Cerebellar cortex (tissue), 1 donor: ENCODE data around the gene SKAP2.
A peak's percentile ranks its signal among the peaks of the same experiment; 100 is the strongest.

Experiments used
- DNase-seq: peaks from one replicate; pipeline ENCODE4 v3.0.0-alpha.2; 2015; ENCODE audit warnings: low spot score

Gene SKAP2

DNA sequence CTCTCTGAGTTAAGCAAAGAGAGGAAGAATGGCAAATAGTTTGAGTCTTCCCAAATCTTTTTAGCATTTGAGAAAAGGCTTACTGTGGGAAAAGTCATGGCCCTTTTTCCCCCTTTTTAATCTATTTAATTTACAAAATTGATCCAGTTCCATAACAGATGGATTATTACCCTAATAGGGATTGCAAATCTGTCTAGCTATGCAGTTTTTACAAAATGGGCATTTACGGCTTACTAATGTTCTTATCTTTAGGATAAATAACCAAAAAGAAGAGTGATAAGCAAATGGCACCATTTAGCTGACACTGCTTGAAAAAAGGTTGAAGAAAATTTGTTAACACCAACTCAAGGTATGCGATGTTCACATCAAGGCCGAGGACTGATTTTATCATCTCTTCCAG lies 169.7 kb downstream of the SKAP2 start:
- DNase-seq: no peak

DNA sequence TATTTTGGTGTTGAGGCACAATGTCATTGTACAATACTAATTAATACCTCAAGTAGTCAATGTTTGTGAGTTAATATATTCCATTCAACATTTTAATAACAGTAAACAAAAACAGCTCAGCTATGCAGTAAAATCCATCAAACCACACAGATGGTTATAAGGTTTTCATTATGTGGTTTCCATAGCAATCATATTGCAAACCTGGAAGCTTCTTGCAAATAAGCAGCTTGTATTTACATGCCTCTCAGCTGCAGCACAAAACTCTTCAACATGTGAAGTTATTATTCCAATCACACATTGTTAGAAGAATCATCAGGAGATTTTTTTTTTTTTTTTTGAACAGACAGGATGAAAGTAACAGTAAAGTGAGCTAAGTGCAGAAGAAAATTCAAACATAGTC lies 170.2 kb downstream of the SKAP2 start:
- DNase-seq: no peak

DNA sequence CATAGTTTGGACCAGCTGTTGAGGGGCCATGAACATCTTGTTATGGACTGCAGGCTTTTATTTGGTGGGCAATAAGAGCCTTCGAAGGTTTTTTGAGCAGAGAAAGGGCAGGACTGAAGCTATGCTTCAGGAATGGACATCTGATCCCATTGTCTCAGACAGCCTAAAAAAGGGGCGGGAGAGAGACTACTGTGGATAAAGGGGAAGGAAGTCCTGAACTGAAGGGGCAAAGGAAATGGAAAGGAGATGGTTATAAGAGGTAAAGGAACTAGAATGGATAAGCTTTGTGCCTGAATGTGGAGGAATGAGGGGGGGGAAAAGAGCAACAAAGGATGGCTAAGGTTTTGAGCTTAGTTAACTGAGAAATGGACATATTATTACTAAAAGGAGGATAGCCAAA lies 172.5 kb downstream of the SKAP2 start:
- no peak for DNase-seq

DNA sequence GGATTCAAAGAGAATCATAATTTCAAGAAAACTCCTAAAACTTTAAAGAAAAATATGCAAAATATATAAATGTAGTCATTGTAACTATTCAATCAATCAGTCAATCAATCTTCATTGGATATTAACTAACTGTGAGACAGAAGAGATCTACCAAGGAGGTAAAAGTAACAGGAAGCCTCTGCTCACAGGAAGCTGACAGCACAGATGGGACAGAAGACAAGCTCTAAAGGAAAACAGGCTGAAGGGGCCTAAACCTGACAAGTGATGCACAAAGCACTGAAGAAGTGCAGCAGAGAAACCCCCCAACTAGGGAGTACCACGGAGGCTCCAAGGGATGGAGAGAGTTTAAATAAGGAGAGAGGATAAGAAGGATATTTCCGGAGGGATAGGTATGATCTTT lies 173.0 kb downstream of the SKAP2 start:
- no peak for DNase-seq

DNA sequence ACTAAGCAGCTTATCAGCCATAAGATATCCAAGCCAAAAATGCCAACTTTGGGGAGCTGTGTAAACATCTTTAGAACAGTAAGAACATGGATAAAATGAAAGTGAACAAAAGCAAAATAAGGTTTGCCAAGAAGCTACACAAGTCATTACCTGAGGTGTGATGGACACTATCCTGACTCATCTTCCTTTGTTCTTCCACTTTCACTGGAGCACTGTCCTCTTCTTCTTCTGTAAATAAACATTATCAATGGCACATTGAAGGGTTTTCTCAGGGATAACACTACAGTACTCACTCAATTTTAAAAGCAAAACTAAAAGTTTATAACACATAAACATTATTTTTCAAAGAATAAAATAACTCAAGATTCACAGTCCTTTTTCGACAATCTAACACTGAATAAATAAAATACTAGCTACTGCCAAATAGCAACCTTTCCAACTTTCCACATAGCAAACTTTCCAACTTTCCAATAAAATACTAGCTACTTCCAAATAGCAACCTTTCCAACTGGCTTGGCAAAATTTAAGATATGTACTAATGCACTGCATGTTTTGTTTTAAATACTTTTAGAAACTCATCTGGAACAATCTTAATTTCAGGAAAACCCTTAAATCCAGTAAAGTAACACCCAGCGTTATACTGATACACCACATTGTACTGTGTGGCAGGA lies 174.1 kb downstream of the SKAP2 start:
- no peak for DNase-seq

DNA sequence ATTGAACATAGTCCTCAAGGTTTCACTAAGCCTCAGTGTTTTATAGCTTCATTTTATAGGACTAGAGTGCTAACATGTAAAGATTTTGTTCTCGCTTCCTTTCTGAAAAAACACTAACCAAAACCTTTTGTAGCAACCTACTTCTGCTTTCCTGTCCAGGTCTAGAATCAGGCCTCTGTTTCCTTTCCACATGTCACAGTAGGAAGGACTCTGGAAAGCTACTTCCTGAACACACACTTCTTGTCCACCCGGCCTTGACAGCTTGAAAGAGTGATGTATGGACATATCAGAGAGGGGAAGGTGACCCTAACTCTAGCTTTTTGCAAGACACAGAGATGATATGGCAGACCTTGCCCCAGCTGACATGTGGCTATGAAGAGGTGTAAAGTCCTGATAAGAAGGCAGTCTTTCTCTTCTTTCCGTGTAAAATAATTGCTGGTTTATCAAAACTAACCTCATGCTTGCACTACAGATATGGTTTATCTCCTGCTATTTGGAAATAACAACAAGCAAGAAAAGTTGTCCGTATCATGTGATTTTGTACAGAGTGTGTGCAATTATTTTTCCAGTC lies 175.4 kb downstream of the SKAP2 start:
- no peak for DNase-seq

DNA sequence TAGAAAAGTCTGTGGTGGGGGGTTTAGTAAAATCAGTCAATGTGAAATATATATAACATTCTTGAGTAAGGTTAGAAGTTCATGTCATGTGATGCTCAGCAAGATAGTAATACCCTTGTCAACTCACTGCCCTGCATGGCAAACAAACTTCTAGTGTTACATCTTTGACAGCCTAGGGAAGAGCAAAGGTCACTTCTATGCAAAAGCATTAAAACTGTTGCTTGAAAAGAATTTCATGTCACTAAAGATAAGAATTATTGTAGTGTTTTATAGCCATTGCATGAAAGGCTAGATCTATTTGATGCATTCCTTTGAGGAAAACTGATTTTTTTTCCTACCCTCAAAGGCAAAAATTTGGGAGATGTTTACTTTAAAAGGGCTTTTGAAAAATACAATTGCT lies 176.0 kb downstream of the SKAP2 start:
- no peak for DNase-seq

DNA sequence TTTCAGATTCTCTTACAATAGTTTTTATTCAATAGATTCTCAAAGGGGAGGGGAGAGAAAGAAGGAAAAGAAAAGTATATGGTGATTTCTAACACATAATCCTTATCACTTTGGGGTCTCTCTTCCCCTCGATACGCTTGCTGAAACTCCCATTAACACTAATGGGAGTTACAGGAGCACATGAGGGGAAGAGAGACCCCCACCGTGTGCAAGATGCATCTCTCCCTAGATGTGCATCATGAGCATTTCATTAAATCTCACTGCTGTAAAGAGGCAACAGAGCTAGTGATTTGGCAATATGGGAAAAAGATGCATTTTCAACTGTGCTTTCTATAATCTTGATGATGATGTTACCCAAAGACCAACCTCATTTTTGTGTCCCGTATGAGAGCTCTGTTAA lies 177.4 kb downstream of the SKAP2 start:
- DNase-seq: no peak

DNA sequence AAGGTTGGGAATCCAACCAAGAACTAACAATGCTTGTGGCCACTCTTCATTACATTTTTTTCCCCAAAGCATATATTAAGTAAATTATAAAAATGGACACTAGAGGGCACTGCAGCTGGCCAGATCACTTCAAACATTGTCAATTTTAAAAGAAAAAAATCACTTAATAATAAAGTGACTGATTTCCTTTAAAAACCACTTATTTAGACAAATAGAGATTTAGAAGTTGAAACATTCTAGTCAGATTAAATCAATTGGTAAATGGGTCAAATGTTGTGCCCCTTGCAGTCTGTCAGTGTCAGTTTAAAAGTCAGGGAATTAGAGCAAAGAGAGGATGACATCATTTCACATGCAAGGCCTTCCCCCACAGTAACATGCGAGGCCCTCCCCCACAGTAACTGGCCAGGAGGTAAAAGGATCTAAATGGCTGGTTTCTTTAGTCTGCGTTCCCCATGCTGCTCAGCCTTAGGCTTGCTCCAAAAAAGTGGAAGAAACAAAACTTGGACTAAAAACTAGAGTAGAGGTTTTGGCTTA lies 177.9 kb downstream of the SKAP2 start:
- peak; percentile 49 for DNase-seq

DNA sequence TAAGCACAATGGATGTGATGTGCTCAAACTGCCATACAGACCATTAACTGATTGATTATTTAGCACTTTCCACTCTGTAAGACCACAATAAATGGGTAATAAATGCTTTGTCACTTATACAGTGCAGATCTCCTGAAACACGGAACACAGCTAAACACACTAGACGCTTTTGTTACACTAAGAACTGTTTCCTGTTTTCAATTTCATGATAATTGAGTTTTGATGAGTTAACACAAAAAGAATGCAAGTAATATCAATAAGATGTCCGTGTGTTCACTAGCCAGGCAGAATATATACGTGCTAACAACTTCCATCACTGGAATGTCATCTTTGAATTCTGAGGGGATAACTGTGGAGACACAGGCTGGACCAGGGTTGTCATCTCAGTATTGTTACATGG lies 178.8 kb downstream of the SKAP2 start:
- no peak for DNase-seq

DNA sequence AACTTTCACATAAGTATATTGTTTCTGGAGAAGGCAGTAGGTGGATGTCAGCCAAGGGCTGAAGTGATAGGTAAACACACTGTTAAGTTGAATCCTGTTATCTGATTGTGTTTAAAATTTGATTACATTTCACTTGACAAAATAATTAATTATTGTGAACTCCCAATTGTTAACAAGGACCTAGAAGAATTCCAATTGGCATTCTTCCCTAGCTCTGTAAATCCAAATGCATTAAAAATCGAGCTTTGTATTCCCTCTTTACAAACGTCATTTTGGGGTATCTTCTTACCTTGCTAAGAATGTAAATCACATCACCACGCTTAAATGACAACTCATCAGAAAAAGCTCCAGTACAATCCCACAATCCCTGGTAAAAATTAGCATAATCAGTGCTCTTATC lies 179.9 kb downstream of the SKAP2 start:
- no peak for DNase-seq

DNA sequence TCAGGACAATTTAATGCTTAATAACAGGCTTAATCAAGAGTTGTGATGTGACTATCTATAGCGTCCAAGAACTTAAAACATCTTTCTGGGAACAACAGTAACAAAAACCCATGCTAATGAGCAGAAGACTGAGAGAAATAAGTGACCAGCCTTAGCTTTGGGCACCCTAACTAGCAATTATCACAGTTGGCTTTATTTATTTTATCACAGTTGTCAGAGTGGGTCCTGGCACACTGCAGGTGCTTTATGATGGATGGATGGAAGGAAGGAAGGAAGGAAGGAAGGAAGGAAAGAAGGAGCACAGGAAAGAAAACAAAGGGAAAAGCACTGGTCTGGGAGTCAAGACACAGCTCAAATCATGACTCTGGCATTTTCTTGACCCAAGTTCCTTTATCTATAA lies 181.1 kb downstream of the SKAP2 start:
- no peak for DNase-seq

DNA sequence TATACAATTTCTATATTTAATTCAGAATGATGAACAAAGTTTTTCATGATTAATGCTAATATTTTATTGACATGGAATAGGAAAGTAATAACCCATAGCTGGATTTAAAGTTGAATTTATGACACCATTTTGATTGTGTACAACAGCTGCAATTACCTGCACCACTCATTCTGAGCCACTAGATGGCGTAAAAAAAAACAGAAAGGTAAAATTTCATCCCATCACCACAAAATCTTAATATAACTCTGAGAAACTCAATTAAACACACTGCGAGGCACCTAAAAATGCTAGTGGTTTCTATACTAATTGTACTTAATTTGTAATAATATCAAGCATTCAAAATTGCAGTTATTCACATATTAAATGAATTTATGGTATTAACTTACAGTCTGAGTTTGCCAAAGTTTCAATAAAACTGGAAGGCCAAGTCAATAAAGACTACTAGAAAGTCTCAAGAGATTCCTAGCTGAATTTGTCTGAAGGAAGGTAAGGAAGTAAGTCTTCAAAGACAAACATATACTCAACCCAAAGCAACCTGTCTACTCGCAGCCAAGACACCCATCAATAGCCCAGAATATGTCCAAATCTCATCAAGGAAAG lies 182.5 kb downstream of the SKAP2 start:
- no peak for DNase-seq

DNA sequence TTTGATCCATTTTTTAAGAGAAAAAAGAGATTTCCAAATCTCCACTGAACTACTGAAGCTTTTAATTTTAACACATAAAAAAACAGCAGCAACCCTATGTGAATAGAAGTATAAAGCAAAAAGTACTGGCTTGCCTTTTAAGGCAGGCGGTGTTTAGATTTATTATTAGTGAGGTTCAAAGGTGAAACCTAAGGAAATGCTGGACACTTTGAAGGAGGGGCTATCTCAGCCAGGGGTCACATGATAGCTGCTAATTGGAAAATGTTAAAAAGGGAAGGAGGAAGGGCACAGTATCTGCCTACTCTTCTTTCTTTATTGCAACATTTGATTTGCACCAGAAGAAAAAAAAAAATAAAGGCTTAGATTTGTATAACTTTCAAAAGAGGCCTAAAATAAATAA lies 183.8 kb downstream of the SKAP2 start:
- no peak for DNase-seq

DNA sequence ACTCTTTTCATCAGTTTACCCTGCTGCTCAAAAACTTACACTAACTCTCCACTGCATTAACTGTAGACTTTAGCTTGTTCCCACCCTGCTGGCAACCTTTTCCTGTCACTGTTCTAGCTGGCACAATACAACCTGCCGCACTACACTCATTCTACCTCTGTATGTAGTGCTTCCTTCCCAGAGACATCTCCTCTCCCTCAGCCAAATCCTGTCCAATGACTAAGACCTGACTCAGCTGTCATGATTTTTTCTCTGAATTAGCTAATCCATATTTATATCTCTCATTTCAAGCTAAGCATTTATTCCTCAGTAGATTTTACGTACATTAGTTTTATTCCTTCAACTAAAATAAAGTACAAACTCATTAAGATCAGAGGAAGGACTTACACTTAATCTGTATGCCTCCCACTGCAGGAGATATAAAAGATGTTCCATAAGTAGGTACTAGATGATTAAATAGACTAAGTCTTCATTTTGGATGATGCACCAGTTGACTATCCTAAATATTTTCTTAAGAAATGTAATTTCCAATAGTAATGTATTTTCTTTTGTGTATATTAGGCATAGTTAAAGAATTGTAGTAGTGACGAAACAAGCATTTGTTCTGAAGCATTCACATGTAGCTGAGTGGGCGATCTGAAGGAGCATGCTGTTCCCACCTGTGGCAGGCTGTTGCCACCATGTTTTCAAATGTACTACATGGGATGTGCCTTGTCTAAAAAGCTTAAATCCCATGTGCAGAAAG lies 189.1 kb downstream of the SKAP2 start:
- DNase-seq: no peak

DNA sequence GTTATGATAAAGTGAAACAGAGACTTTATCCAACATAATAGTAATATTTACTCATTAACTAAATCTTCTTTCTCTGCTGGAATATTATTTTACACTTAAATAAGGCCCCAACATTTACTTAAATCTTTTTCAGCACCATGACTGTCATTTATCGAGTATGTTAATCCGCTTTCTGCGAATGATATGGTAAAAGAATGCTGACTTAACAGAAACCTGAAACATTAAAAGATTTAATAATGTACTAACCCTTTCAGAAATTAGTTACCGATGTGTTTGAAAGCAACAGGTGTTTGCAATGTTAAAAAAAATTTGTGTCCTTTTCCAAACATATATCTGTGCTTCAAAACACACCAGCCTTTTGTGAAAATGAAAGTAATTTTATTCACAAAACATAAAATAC lies 190.5 kb downstream of the SKAP2 start:
- DNase-seq: no peak

DNA sequence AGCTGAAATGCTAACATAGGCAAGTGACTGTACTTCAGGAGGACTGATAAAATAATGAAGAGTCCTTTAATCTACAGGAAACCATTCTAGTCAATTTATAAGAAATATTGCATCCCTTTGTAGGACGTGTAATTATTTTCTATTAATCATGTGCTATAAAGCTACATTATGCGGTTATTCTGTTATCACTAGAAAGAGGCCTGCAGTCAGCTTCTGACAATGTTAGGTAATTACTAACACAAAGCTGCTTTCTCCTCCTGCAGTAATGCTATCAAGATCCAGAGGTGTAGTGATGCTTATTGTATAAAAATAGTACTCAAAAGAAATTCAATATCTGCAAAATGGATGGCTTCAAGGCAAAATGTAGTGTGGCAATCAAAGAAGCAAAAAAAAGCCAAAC lies 191.1 kb downstream of the SKAP2 start:
- DNase-seq: no peak

DNA sequence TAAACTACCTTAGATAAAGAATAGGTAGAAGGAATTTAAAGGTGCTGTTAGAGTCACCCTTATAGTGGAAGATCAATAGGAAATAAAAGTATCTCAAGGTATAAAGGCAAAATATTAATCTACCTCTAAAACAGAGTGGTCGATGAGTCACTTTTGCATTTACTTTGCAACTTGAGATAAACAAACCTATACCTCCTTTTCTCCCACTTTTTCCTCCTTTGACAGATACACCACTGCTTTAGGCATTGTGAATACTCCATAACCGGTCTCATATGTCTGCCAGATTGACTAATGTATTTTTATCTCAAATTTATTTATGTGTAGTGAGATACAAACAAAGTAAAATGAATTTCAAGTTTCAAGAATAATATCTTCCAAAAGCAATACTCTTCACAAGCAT lies 193.5 kb downstream of the SKAP2 start:
- DNase-seq: no peak

DNA sequence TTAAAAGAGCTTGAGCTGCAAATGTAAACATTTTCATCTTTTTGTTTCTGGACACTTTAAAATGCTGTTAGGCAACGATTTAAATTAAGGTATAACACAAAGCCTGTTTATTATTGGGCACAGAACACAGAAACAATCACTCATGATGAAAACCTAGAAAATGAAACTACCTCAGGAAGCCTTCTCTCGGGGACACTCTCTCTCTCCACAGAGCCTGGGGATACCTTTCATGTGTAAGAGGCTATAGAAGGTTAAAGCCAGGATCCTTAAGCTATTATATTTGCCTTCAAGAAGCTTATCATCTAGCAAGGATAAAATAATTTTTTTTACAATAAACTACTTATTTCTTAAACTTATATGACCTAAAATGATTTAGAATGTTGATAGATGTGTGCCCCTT lies 194.1 kb downstream of the SKAP2 start:
- no peak for DNase-seq

DNA sequence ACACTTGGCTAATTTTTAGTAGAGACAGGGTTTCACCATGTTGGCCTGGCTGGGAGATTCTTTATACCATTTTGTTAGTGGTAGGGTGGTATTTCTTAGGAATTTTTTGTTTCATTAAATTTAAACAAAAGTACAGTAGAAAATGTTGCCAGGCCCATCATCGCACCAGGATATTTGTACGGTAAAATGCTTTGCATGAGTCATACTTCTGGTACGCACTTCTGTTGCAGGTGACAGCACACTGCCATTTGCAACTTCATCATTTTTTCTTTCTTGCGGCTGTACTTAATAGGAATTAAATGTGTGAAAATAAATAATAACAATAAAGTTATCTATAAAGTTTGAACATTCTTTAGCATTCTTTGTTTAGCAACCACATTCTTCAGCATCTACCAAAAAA lies 195.6 kb downstream of the SKAP2 start:
- no peak for DNase-seq

DNA sequence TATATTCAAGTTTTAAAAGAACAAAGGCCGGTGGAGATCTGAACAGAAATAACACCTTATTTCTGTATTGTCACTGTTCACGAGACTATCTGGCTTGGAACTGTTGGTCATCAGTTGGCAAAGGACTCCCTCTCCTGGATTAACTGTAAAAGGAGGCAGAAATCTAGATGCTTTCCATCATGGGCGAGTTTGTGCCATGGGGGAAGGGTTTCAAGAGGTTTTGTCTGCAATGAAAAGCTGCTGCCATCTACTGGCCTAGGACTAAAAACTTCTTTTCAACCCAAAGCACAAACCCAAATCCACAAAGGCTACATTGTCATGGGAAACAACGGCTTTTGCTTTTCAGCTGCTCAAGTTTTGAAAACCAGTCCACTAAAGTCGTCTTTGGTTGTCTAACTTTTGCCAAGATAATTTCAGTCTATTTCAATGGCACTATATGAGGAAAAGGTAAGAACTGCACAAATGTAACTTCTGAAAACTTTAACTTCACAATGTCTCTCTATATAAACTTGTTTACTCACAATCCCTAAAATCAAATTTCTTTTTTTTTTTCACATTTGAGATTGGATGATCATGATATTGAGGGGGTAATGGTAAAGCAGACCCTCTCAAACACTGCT lies 196.8 kb downstream of the SKAP2 start:
- peak; percentile 99 for DNase-seq

DNA sequence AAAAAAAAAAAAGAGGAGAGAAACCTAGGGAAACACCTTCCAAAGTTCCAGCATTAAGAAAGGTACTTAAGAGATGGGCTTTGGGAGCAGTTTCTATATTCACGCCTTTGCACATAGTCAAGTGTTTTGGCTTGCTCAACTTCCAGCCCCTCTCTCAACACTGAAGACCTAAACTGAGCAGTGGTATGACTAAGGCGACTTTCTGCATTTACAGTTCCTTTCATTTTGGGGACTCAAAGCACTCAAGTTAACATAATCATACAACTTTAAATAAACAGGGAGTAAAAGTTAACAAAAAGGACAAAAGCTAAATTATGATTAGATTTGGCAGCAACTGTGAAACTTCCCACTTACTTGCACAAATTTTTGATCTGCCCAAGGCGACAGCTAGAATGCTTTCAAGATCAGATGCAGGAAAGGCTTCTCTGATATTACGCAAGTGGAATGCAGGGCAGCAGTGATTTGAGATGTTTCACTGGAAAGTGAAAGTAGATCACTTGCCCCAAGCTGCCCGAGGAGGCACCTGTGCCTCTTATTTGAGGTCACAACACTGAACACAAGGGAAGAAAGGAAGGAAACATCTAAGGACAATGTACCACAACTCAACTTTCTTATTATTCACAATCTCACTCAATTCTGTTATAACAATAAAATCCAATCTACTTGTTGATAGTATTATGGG lies 199.5 kb downstream of the SKAP2 start:
- peak; percentile 58 for DNase-seq
